Smooth muscle cell of trachea (primary cell): ENCODE data around the gene TRO. TPM values are rescaled to one million over a fixed set of nuclear protein-coding genes. Genes with fewer than 3 reads are reported as not detected.

ENCODE experiments used
- total RNA-seq: library from RNA; depleted of rRNA; stranded (reverse); fragments of >200 nt; gene quantifications from 2 replicates; pipeline ENCODE4 v1.2.1, GENCODE V29; 2014

Gene TRO
- total RNA-seq, result 22.1 and 27.8 TPM in 2 replicates

GRCh38 chrX:54920610-54921426, at the start of gene TRO:
Gene TRO (plus strand): TSS chrX:54920824. CDS start chrX:54922247, 1,423 bp downstream.

Other genes starting within 250 kb of the TRO start
- gene ITIH6, start 122.6 kb upstream of the TRO start, total RNA-seq, result not detected in 2 replicates
- 254 and 268 TPM in 2 replicates for gene MAGED2, start 113.1 kb upstream of the TRO start, total RNA-seq
- not detected in 2 replicates for gene PFKFB1, start 73.4 kb downstream of the TRO start, total RNA-seq
- gene APEX2, start 79.5 kb downstream of the TRO start, total RNA-seq, result 7.9 and 8.4 TPM in 2 replicates
- not detected in 2 replicates for gene ALAS2, start 110.2 kb downstream of the TRO start, total RNA-seq
- not detected in 2 replicates for gene PAGE2B, start 154.2 kb downstream of the TRO start, total RNA-seq
- not detected in 2 replicates for gene PAGE2, start 168.2 kb downstream of the TRO start, total RNA-seq